Neural progenitor cell (in vitro differentiated cells): ENCODE data around the gene AP2S1. TPM values are rescaled to one million over a fixed set of nuclear protein-coding genes. Genes with fewer than 3 reads are reported as not detected.
A peak's percentile ranks its signal among the peaks of the same experiment; 100 is the strongest.

ENCODE experiments used
- DNase-seq: peaks from one replicate; pipeline ENCODE4 v3.0.0-alpha.2; 2016; ENCODE audit warnings: low spot score
- H2AFZ ChIP-seq: fragments of 200-600 bp; sonication (generic); replicated peaks from 2 replicates; pipeline ENCODE4 v1.6.1; 2016; ENCODE audit warnings: antibody characterized with exemption
- H3F3A ChIP-seq: fragments of 200-600 bp; sonication (generic); 2 replicates; pipeline ENCODE4 v1.6.1; 2016; ENCODE audit warnings: antibody characterized with exemption, low read depth
- H3K27ac ChIP-seq: fragments of 200-600 bp; sonication (generic); 2 replicates; pipeline ENCODE4 v1.5.1; 2016; ENCODE audit warnings: mild to moderate bottlenecking
- H3K27me3 ChIP-seq: fragments of 200-600 bp; sonication (generic); 2 replicates; pipeline ENCODE4 v1.6.1; 2016; ENCODE audit warnings: mild to moderate bottlenecking, moderate library complexity
- H3K36me3 ChIP-seq: fragments of 200-600 bp; sonication (generic); 2 replicates; pipeline ENCODE4 v1.5.1; 2016
- H3K4me1 ChIP-seq: fragments of 200-600 bp; sonication (generic); 2 replicates; pipeline ENCODE4 v1.6.1; 2016; ENCODE audit warnings: mixed run types
- H3K4me2 ChIP-seq: fragments of 200-600 bp; sonication (generic); 2 replicates; pipeline ENCODE4 v1.6.1; 2016
- H3K4me3 ChIP-seq: fragments of 200-600 bp; sonication (generic); 2 replicates; pipeline ENCODE4 v1.5.1; 2016
- H3K79me2 ChIP-seq: fragments of 200-600 bp; sonication (generic); 2 replicates; pipeline ENCODE4 v1.6.1; 2016; ENCODE audit warnings: low read depth
- H3K9ac ChIP-seq: fragments of 200-600 bp; sonication (generic); 2 replicates; pipeline ENCODE4 v1.6.1; 2016
- H3K9me3 ChIP-seq: fragments of 200-600 bp; sonication (generic); 2 replicates; pipeline ENCODE4 v1.5.1; 2016; ENCODE audit warnings: low read depth
- H4K20me1 ChIP-seq: fragments of 200-600 bp; sonication (generic); 2 replicates; pipeline ENCODE4 v1.6.1; 2016; ENCODE audit warnings: low read depth
- H3K27ac Mint-ChIP-seq: 3 replicates; pipeline ENCODE4 v1.8.0; 2021; ENCODE audit warnings: mixed read lengths
- H3K27me3 Mint-ChIP-seq: 2 replicates; pipeline ENCODE4 v1.8.0; 2022; ENCODE audit warnings: low read depth, mild to moderate bottlenecking, inconsistent platforms, moderate library complexity, mixed read lengths; ENCODE audit not compliant: insufficient read depth
- H3K36me3 Mint-ChIP-seq: 3 replicates; pipeline ENCODE4 v1.8.0; 2021; ENCODE audit warnings: mixed read lengths
- H3K4me1 Mint-ChIP-seq: 3 replicates; pipeline ENCODE4 v1.8.0; 2021; ENCODE audit warnings: mixed read lengths
- H3K4me3 Mint-ChIP-seq: 3 replicates; pipeline ENCODE4 v1.8.0; 2021; ENCODE audit warnings: mild to moderate bottlenecking, moderate library complexity, mixed read lengths
- H3K9me3 Mint-ChIP-seq: 3 replicates; pipeline ENCODE4 v1.8.0; 2020; ENCODE audit warnings: mixed read lengths
- CTCF ChIP-seq: fragments of 200-600 bp; sonication (generic); IDR thresholded peaks from 2 replicates; pipeline ENCODE4 v1.5.1; 2017; ENCODE audit warnings: antibody characterized with exemption, mild to moderate bottlenecking
- EZH2 ChIP-seq: fragments of 200-600 bp; sonication (generic); IDR thresholded peaks from 2 replicates; pipeline ENCODE4 v1.6.1; 2017; ENCODE audit warnings: antibody characterized with exemption, mild to moderate bottlenecking, moderate library complexity
- EZH2phosphoT487 ChIP-seq: fragments of 200-600 bp; sonication (generic); IDR thresholded peaks from 2 replicates; pipeline ENCODE4 v1.6.1; 2017; ENCODE audit warnings: antibody characterized with exemption
- total RNA-seq: library from RNA; depleted of rRNA; stranded (reverse); fragments of >200 nt; gene quantifications from 2 replicates; pipeline ENCODE4 v1.2.3, GENCODE V29; 2015; ENCODE audit warnings: low replicate concordance

AP2S1 gene
- total RNA-seq, 1 donor from 2014 or later, result 104 TPM

GRCh38 chr19:46847528-46847927 is 3.1 kb downstream of the AP2S1 start:
- Mint-ChIP-seq H3K36me3 (peaks cover 16% of the 10 kb centered on the region), H3K27me3 (peaks cover 4% of the 10 kb centered on the region), H3K4me3 (peak overlapping the region; percentile 0), H3K27ac (no peak overlapping the region), H3K9me3 (no peaks in the 10 kb centered on the region), H3K4me1 (peaks cover 16% of the 10 kb centered on the region)
- H3K4me1 ChIP-seq, result peaks cover 4% of the 10 kb centered on the region
- no peak overlapping the region for H3K9ac ChIP-seq
- H3K9me3 ChIP-seq, result no peaks in the 10 kb centered on the region
- no peak overlapping the region for H3K4me3 ChIP-seq
- peaks cover 17% of the 10 kb centered on the region for H3F3A ChIP-seq
- peaks cover 19% of the 10 kb centered on the region for H4K20me1 ChIP-seq
- peaks cover 31% of the 10 kb centered on the region for H3K79me2 ChIP-seq
- DNase-seq, result no peak
- no peak overlapping the region for H3K4me2 ChIP-seq
- no peak overlapping the region for H3K27ac ChIP-seq
- H2AFZ ChIP-seq, result no peak overlapping the region
- H3K27me3 ChIP-seq, result no peaks in the 10 kb centered on the region
- TF ChIP-seq CTCF, result no peak
- no peak for TF ChIP-seq EZH2
- no peak for TF ChIP-seq EZH2phosphoT487
- no peaks in the 10 kb centered on the region for H3K36me3 ChIP-seq

- Histone ChIP-seq H3K9me3 (no peaks in the 10 kb centered on the region), H2AFZ (no peak overlapping the region), H3F3A (peaks cover 22% of the 10 kb centered on the region), H4K20me1 (peaks cover 24% of the 10 kb centered on the region), H3K4me3 (no peak overlapping the region), H3K4me2 (no peak overlapping the region), H3K27me3 (no peaks in the 10 kb centered on the region), H3K27ac (no peak overlapping the region), H3K36me3 (no peaks in the 10 kb centered on the region), H3K4me1 (peaks cover 4% of the 10 kb centered on the region), H3K79me2 (peaks cover 31% of the 10 kb centered on the region), H3K9ac (no peak overlapping the region)
- peaks cover 16% of the 10 kb centered on the region for H3K4me1 Mint-ChIP-seq
- H3K36me3 Mint-ChIP-seq, result peaks cover 16% of the 10 kb centered on the region
- peak overlapping the region; percentile 20 for H3K27ac Mint-ChIP-seq
- DNase-seq, result no peak
- TF ChIP-seq EZH2phosphoT487, result no peak
- H3K27me3 Mint-ChIP-seq, result peaks cover 5% of the 10 kb centered on the region
- no peaks in the 10 kb centered on the region for H3K9me3 Mint-ChIP-seq
- H3K4me3 Mint-ChIP-seq, result peak overlapping the region; percentile 32
These were observed 4.6 kb downstream of the AP2S1 start for GRCh38 chr19:46845959-46846459.

- Histone ChIP-seq H3K4me2 (no peak overlapping the region), H3K79me2 (peaks cover 25% of the 10 kb centered on the region)
- no peak overlapping the region for H3K4me3 Mint-ChIP-seq
These were observed 6.6 kb downstream of the AP2S1 start for GRCh38 chr19:46844067-46844489.

More at GRCh38 chr19:46844067-46844489, 6.6 kb downstream of the AP2S1 start:
- H3K4me1 ChIP-seq, result peaks cover under 1% of the 10 kb centered on the region
- H4K20me1 ChIP-seq, result peaks cover 14% of the 10 kb centered on the region
- no peaks in the 10 kb centered on the region for H3K9me3 ChIP-seq
- DNase-seq, result no peak
- peaks cover 17% of the 10 kb centered on the region for H3K36me3 Mint-ChIP-seq
- peaks cover 3% of the 10 kb centered on the region for H3K27me3 Mint-ChIP-seq
- no peak overlapping the region for H3K4me3 ChIP-seq
- H3K9me3 Mint-ChIP-seq, result no peaks in the 10 kb centered on the region
- H3F3A ChIP-seq, result peaks cover 11% of the 10 kb centered on the region
- no peak overlapping the region for H3K27ac ChIP-seq
- TF ChIP-seq EZH2phosphoT487, result no peak
- TF ChIP-seq EZH2, result no peak
- TF ChIP-seq CTCF, result no peak
- no peak overlapping the region for H2AFZ ChIP-seq
- no peak overlapping the region for H3K27ac Mint-ChIP-seq
- no peaks in the 10 kb centered on the region for H3K36me3 ChIP-seq
- H3K9ac ChIP-seq, result no peak overlapping the region
- peaks cover under 1% of the 10 kb centered on the region for H3K4me1 Mint-ChIP-seq
- no peaks in the 10 kb centered on the region for H3K27me3 ChIP-seq
